Fibroblast of lung (primary cell): ENCODE results near the gene CRACR2A. TPM values are rescaled to one million over a fixed set of nuclear protein-coding genes. Genes with fewer than 3 reads are reported as not detected.

ENCODE experiments used
- DNase-seq, 2 donors: peaks; one replicate each; pipeline versions ENCODE4 v3.0.0 to v3.0.0-alpha.2; 2010; ENCODE audit warnings: low read depth in 2 of 2
- H2AFZ ChIP-seq: 2 replicates; pipeline ENCODE4 v1.5.1; 2012; ENCODE audit warnings: low read length, control low read depth, inconsistent platforms
- H3K27ac ChIP-seq: 2 replicates; pipeline ENCODE4 v1.5.1; 2011; ENCODE audit warnings: low read length, control low read depth; ENCODE audit not compliant: insufficient read depth
- H3K27me3 ChIP-seq: 2 replicates; pipeline ENCODE4 v1.5.1; 2011; ENCODE audit warnings: mild to moderate bottlenecking, low read length; ENCODE audit not compliant: control insufficient read depth, insufficient read depth
- H3K36me3 ChIP-seq: 2 replicates; pipeline ENCODE4 v1.5.1; 2011; ENCODE audit warnings: low read length; ENCODE audit not compliant: control insufficient read depth, insufficient read depth
- H3K4me1 ChIP-seq: 2 replicates; pipeline ENCODE4 v1.5.1; 2011; ENCODE audit warnings: low read length; ENCODE audit not compliant: control insufficient read depth, insufficient read depth; ENCODE audit errors: extremely low read depth
- H3K4me2 ChIP-seq: 2 replicates; pipeline ENCODE4 v1.5.1; 2011; ENCODE audit warnings: low read length, control low read depth; ENCODE audit not compliant: insufficient read depth; ENCODE audit errors: extremely low read depth
- H3K4me3 ChIP-seq, 4 experiments: fragments of 200-600 bp in 1 of 4; sonication (generic) in 1 of 4; replicated peaks in 1 of 4; 2 replicates each; pipeline ENCODE4 v1.5.1; 2011 to 2016; ENCODE audit warnings: low read length in 4 of 4, low read depth in 3 of 4, mild to moderate bottlenecking in 3 of 4, control low read depth in 2 of 4, inconsistent platforms in 1 of 4, mixed read lengths in 1 of 4; ENCODE audit not compliant: insufficient read depth in 1 of 4; ENCODE audit errors: control extremely low read depth in 1 of 4
- H3K79me2 ChIP-seq: 2 replicates; pipeline ENCODE4 v1.5.1; 2012; ENCODE audit warnings: mild to moderate bottlenecking, low read length, inconsistent platforms; ENCODE audit not compliant: control insufficient read depth, insufficient read depth
- H3K9ac ChIP-seq: 2 replicates; pipeline ENCODE4 v1.5.1; 2011; ENCODE audit warnings: mild to moderate bottlenecking, low read length, control low read depth; ENCODE audit not compliant: insufficient read depth
- H3K9me3 ChIP-seq: 2 replicates; pipeline ENCODE4 v1.5.1; 2012; ENCODE audit warnings: low read depth, low read length; ENCODE audit not compliant: control insufficient read depth, insufficient read depth
- H4K20me1 ChIP-seq: 2 replicates; pipeline ENCODE4 v1.5.1; 2011; ENCODE audit warnings: low read length; ENCODE audit not compliant: control insufficient read depth, insufficient read depth; ENCODE audit errors: extremely low read depth
- CTCF ChIP-seq, 2 donors: IDR thresholded peaks in 1 of 2; conservative IDR thresholded peaks in 1 of 2; 1 replicate in 1 of 2; 2 replicates in 1 of 2; pipeline ENCODE4 v1.5.1; 2011 to 2012; ENCODE audit warnings: low read length in 2 of 2, control low read depth in 1 of 2, inconsistent platforms in 1 of 2, low read depth in 1 of 2, mild to moderate bottlenecking in 1 of 2
- EZH2 ChIP-seq: IDR thresholded peaks from 2 replicates; pipeline ENCODE4 v1.5.1; 2012; ENCODE audit warnings: low read length, control low read depth, mild to moderate bottlenecking; ENCODE audit errors: missing control alignments
- polyA plus RNA-seq, 2 donors: library from polyadenylated mRNA; depleted of rRNA in 1 of 2; stranded (reverse) in 1 of 2; unstranded in 1 of 2; fragments of >200 nt; gene quantifications; 2 replicates each; pipeline ENCODE4 v1.2.1, GENCODE V29; 2011 to 2012; ENCODE audit warnings: missing spikeins in 1 of 2
- total RNA-seq: library from RNA; depleted of rRNA; stranded (reverse); fragments of >200 nt; gene quantifications from 2 replicates; pipeline ENCODE4 v1.2.1, GENCODE V29; 2014

Gene CRACR2A
- total and polyA plus RNA-seq, 2 donors (not counting 1 experiment from before 2014, with no cell fraction given) = 5.8 to 5.9 TPM

- no peak overlapping the region for H3K27ac ChIP-seq
- no peak for DNase-seq
- no peaks in the 10 kb centered on the region for H3K36me3 ChIP-seq
- H3K79me2 ChIP-seq = no peaks in the 10 kb centered on the region
- H2AFZ ChIP-seq = no peak overlapping the region
- no peaks in the 10 kb centered on the region for H4K20me1 ChIP-seq
- no peak overlapping the region for H3K4me3 ChIP-seq
- no peaks in the 10 kb centered on the region for H3K4me1 ChIP-seq
- no peak overlapping the region for H3K9ac ChIP-seq
- no peaks in the 10 kb centered on the region for H3K9me3 ChIP-seq
- no peak overlapping the region for H3K4me2 ChIP-seq
- peaks cover 5% of the 10 kb centered on the region for H3K27me3 ChIP-seq
- TF ChIP-seq CTCF (conservative IDR thresholded peaks at IDR 0.05 in 1 of 2, IDR thresholded peaks at IDR 0.05 in 1 of 2; ENCODE audit: low read depth in 1 of 2, low read length in 2 of 2) (no peak), EZH2 (no peak)
Observed at GRCh38 chr12:3602488-3602887, 150.4 kb downstream of the CRACR2A start.

- DNase-seq = no peak
- H3K36me3 ChIP-seq = no peaks in the 10 kb centered on the region
- H3K27me3 ChIP-seq = peaks cover 5% of the 10 kb centered on the region
- no peak overlapping the region for H3K27ac ChIP-seq
- no peaks in the 10 kb centered on the region for H3K9me3 ChIP-seq
- H3K4me3 ChIP-seq = no peak overlapping the region
- H2AFZ ChIP-seq = no peak overlapping the region
- TF ChIP-seq EZH2 (no peak), CTCF (conservative IDR thresholded peaks at IDR 0.05 in 1 of 2, IDR thresholded peaks at IDR 0.05 in 1 of 2; ENCODE audit: low read depth in 1 of 2, low read length in 2 of 2) (no peak)
- H3K4me2 ChIP-seq = no peak overlapping the region
- H4K20me1 ChIP-seq = no peaks in the 10 kb centered on the region
- no peak overlapping the region for H3K9ac ChIP-seq
- no peaks in the 10 kb centered on the region for H3K79me2 ChIP-seq
- H3K4me1 ChIP-seq = no peaks in the 10 kb centered on the region
Observed at GRCh38 chr12:3601461-3602150, 151.3 kb downstream of the CRACR2A start.

DNA sequence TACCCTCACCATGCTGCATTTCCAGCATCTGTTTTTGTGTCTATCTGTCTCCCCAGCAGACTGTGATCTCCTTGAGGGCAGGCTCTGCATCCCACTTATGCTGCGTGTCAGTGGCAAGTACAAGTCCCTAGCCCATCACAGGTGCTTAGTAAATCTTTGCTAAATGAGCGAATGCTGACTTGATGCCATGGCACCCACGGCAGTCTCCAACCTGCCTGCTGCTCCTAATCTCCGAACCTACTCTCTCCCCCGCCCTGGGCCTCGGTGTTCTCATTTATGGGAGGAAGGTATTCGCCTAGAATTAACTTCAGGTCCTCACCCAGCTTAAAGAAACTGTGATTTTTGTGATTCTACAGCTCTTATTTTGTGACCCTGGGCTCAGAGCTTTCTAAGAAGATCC lies 152.0 kb downstream of the CRACR2A start:
- peaks cover 5% of the 10 kb centered on the region for H3K27me3 ChIP-seq
- no peak overlapping the region for H3K9ac ChIP-seq
- no peaks in the 10 kb centered on the region for H3K4me1 ChIP-seq
- no peaks in the 10 kb centered on the region for H4K20me1 ChIP-seq
- no peak overlapping the region for H3K27ac ChIP-seq
- no peak for DNase-seq
- no peak overlapping the region for H3K4me2 ChIP-seq
- H3K36me3 ChIP-seq = no peaks in the 10 kb centered on the region
- no peaks in the 10 kb centered on the region for H3K79me2 ChIP-seq
- H3K9me3 ChIP-seq = no peaks in the 10 kb centered on the region
- no peak overlapping the region for H2AFZ ChIP-seq
- H3K4me3 ChIP-seq = no peak overlapping the region
- no peak for TF ChIP-seq CTCF (conservative IDR thresholded peaks at IDR 0.05 in 1 of 2, IDR thresholded peaks at IDR 0.05 in 1 of 2; ENCODE audit: low read depth in 1 of 2, low read length in 2 of 2)
- no peak for TF ChIP-seq EZH2
